ENCODE data around the gene PLK5. TPM values are rescaled to one million over a fixed set of nuclear protein-coding genes. Genes with fewer than 3 reads are reported as not detected.
"Not testable (repeated sequence)": the region's sequence is repeated elsewhere in the genome, so short reads cannot be mapped to it uniquely, and the experiment has no call there.

The PLK5 gene
- total RNA-seq, 1 experiment from 2014 or later = not detected

DNA sequence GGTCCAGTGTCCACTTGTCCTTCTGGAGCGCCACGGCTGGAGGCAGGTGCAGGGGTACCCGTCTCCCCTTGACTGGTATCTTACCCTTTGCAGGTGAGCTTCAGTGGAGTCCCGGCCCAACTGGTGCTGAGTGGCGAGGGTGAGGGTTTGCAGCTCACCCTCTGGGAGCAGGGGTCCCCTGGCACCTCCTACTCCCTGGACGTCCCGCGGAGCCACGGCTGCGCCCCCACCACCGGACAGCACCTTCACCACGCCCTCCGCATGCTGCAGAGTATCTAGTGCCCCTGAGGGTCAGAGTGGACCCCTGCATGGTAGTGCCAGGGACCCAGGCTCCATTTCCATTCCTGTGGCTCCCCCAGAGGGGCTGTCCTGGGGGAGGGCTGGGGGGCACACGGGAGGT, 11.1 kb downstream of the PLK5 start:
- DNase-seq (ENCODE audit: low spot score) = no peak
- TF ChIP-seq CTCF (conservative IDR thresholded peaks at IDR 0.05; ENCODE audit: low read depth, low read length) (no peak), EZH2 (IDR thresholded peaks at IDR 0.05; ENCODE audit: borderline replicate concordance, low read depth, low read length, poor library complexity, severe bottlenecking) (no peak)
- Histone ChIP-seq H3K4me3 (ENCODE audit: low read depth, low read length, poor library complexity, severe bottlenecking) (no peak overlapping the region), H3K27ac (ENCODE audit: low read depth, low read length, poor library complexity, severe bottlenecking) (no peak overlapping the region), H3K36me3 (ENCODE audit: insufficient read depth, low read length, poor library complexity, severe bottlenecking) (no peaks in the 10 kb centered on the region), H3K9me3 (ENCODE audit: low read depth, low read length, poor library complexity, severe bottlenecking) (no peaks in the 10 kb centered on the region), H3K4me1 (ENCODE audit: insufficient read depth, low read length, poor library complexity, severe bottlenecking) (peaks cover 8% of the 10 kb centered on the region), H3K27me3 (replicated peaks; ENCODE audit: insufficient read depth, low read depth, low read length, poor library complexity) (no peaks in the 10 kb centered on the region)
- no TSS peak for BruUV-seq (replicated peaks)
- intact Hi-C loops (cut with micrococcal nuclease; ENCODE audit: unreplicated experiment) = no loop called here
- POLR2A ChIA-PET (ENCODE audit: low non-redundant PET) = no interaction called here
- CTCF ChIA-PET = no interaction called here

DNA sequence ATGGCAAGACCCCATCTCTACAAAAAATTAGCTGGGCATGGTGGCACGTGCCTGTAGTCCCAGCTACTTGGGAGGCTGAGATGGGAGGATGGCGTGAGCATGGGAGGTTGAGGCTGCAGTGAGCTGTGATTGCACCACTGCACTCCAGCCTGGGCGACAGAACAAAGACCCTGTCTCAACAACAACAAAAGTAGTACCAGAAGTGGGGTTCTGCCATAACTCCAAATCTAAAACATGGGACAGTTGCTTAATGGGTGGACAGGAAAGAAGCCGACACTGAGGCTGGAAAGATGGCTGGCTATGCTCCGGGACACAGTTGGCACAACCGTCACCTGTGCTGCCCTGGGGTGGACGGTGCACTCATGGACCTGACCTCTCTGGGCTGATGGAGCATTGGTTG, 11.8 kb downstream of the PLK5 start:
- H3K36me3 ChIP-seq (ENCODE audit: insufficient read depth, low read length, poor library complexity, severe bottlenecking); H3K27ac ChIP-seq (ENCODE audit: low read depth, low read length, poor library complexity, severe bottlenecking); CTCF ChIA-PET; H3K9me3 ChIP-seq (ENCODE audit: low read depth, low read length, poor library complexity, severe bottlenecking); DNase-seq (ENCODE audit: low spot score); H3K27me3 ChIP-seq (replicated peaks; ENCODE audit: insufficient read depth, low read depth, low read length, poor library complexity); H3K4me1 ChIP-seq (ENCODE audit: insufficient read depth, low read length, poor library complexity, severe bottlenecking); H3K4me3 ChIP-seq (ENCODE audit: low read depth, low read length, poor library complexity, severe bottlenecking); BruUV-seq (replicated peaks); POLR2A ChIA-PET (ENCODE audit: low non-redundant PET); intact Hi-C loops (cut with micrococcal nuclease; ENCODE audit: unreplicated experiment): not testable (repeated sequence)

DNA sequence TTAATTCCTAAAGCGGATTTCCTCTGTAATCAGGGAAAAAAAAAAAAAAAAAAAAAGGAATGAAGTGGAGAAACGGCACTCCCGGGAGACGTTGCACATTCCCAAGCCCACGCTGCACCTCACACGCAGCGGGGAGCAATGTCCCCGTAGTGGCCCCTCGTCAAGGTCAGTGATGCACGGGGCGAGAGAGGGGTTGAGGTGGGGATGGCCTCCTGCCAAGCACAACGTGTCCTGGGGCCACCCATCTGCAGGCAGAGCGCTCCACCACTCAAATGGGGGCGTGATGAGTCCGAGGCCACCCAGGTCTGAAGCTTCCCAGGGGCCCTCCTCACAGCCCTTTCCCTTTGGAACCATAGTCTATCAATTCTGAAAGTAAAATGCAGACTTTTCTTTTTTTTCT, 15.1 kb downstream of the PLK5 start:
- ChIA-PET CTCF (interaction anchor here (0.6 kb wide), 1 partner anchor 9 kb away, joined by 9 read pairs; no protein-coding TSS in a partner anchor), POLR2A (ENCODE audit: low non-redundant PET) (no interaction called here)
- intact Hi-C loops (cut with micrococcal nuclease; ENCODE audit: unreplicated experiment) = no loop called here
- Histone ChIP-seq H3K27ac (ENCODE audit: low read depth, low read length, poor library complexity, severe bottlenecking) (no peak overlapping the region), H3K4me3 (ENCODE audit: low read depth, low read length, poor library complexity, severe bottlenecking) (no peak overlapping the region), H3K27me3 (replicated peaks; ENCODE audit: insufficient read depth, low read depth, low read length, poor library complexity) (no peaks in the 10 kb centered on the region), H3K4me1 (ENCODE audit: insufficient read depth, low read length, poor library complexity, severe bottlenecking) (peaks cover 8% of the 10 kb centered on the region), H3K36me3 (ENCODE audit: insufficient read depth, low read length, poor library complexity, severe bottlenecking) (no peaks in the 10 kb centered on the region), H3K9me3 (ENCODE audit: low read depth, low read length, poor library complexity, severe bottlenecking) (no peaks in the 10 kb centered on the region)
- DNase-seq (ENCODE audit: low spot score) = no peak
- no TSS peak for BruUV-seq (replicated peaks)
- TF ChIP-seq EZH2 (IDR thresholded peaks at IDR 0.05; ENCODE audit: borderline replicate concordance, low read depth, low read length, poor library complexity, severe bottlenecking) (no peak), CTCF (conservative IDR thresholded peaks at IDR 0.05; ENCODE audit: low read depth, low read length) (no peak)

DNA sequence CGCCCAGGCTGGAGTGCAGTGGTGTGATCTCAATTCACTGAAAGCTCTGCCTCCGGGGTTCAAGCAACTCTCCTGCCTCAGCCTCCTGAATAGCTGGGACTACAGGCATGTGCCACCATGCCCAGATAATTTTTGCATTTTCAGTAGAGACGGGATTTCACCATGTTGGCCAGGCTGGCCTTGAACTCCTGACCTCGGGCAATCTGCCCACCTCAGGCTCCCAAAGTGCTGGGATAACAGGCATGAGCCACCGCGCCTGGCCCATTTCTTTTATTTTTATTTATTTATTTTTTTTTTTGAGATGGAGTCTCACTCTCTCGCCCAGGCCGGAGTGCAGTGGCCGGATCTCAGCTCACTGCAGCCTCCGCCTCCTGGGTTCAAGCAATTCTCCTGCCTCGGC, 15.9 kb downstream of the PLK5 start:
- H3K36me3 ChIP-seq (ENCODE audit: insufficient read depth, low read length, poor library complexity, severe bottlenecking); BruUV-seq (replicated peaks); CTCF ChIA-PET; H3K4me1 ChIP-seq (ENCODE audit: insufficient read depth, low read length, poor library complexity, severe bottlenecking); H3K4me3 ChIP-seq (ENCODE audit: low read depth, low read length, poor library complexity, severe bottlenecking); H3K27ac ChIP-seq (ENCODE audit: low read depth, low read length, poor library complexity, severe bottlenecking); H3K9me3 ChIP-seq (ENCODE audit: low read depth, low read length, poor library complexity, severe bottlenecking); DNase-seq (ENCODE audit: low spot score); H3K27me3 ChIP-seq (replicated peaks; ENCODE audit: insufficient read depth, low read depth, low read length, poor library complexity); POLR2A ChIA-PET (ENCODE audit: low non-redundant PET): not testable (repeated sequence)
- intact Hi-C loops (cut with micrococcal nuclease; ENCODE audit: unreplicated experiment) = loop anchor here (10.0 kb wide), 1 partner anchor 275 kb away; the partner anchor contains the start of gene ATP8B3

Data from A673 (cell line).